NOMO-1 treated with dmso at 0.1 percent for 144 hours (cell line): Measurements from ENCODE around the gene CACNA1C.
"Not testable (repeated sequence)": the region's sequence is repeated elsewhere in the genome, so short reads cannot be mapped to it uniquely, and the experiment has no call there.

Source experiments
- DNase-seq: peaks from one replicate; lab custom pipeline; 2025; ENCODE audit not compliant: unreplicated experiment; lab: John Stamatoyannopoulos, UW

Gene CACNA1C

GRCh38 chr12:2463719-2464118 is 410.9 kb downstream of the CACNA1C start:
- no peak for DNase-seq

- no peak for DNase-seq
Observed at GRCh38 chr12:2465681-2466080, 412.9 kb downstream of the CACNA1C start.

GRCh38 chr12:2466211-2466610 is 413.4 kb downstream of the CACNA1C start:
- DNase-seq = no peak

- no peak for DNase-seq
Observed at GRCh38 chr12:2467447-2468195, 414.8 kb downstream of the CACNA1C start.

- DNase-seq = no peak
Observed at GRCh38 chr12:2475984-2476383, 423.2 kb downstream of the CACNA1C start.

- DNase-seq = no peak
Observed at GRCh38 chr12:2477009-2477766, 424.4 kb downstream of the CACNA1C start.

- no peak for DNase-seq
Observed at GRCh38 chr12:2479851-2480535, 427.2 kb downstream of the CACNA1C start.

- no peak for DNase-seq
Observed at GRCh38 chr12:2481346-2481745, 428.6 kb downstream of the CACNA1C start.

GRCh38 chr12:2481951-2482350 is 429.2 kb downstream of the CACNA1C start:
- DNase-seq = no peak

GRCh38 chr12:2482938-2483660 is 430.3 kb downstream of the CACNA1C start:
- no peak for DNase-seq

GRCh38 chr12:2483713-2484112 is 430.9 kb downstream of the CACNA1C start:
- DNase-seq = no peak

- DNase-seq = no peak
Observed at GRCh38 chr12:2484141-2484776, 431.5 kb downstream of the CACNA1C start.

GRCh38 chr12:2485681-2486080 is 432.9 kb downstream of the CACNA1C start:
- DNase-seq = no peak

GRCh38 chr12:2486796-2487195 is 434.0 kb downstream of the CACNA1C start:
- no peak for DNase-seq

- DNase-seq = no peak
Observed at GRCh38 chr12:2487278-2487677, 434.5 kb downstream of the CACNA1C start.

GRCh38 chr12:2488131-2488530 is 435.3 kb downstream of the CACNA1C start:
- no peak for DNase-seq

- no peak for DNase-seq
Observed at GRCh38 chr12:2488596-2488995, 435.8 kb downstream of the CACNA1C start.

GRCh38 chr12:2489275-2489674 is 436.5 kb downstream of the CACNA1C start:
- DNase-seq = no peak

- DNase-seq = no peak
Observed at GRCh38 chr12:2490831-2491230, 438.0 kb downstream of the CACNA1C start.

- DNase-seq = not testable (repeated sequence)
Observed at GRCh38 chr12:2491349-2491748, 438.6 kb downstream of the CACNA1C start.

GRCh38 chr12:2492236-2492635 is 439.4 kb downstream of the CACNA1C start:
- no peak for DNase-seq
